Keratinocyte (primary cell): ENCODE measurements around the gene KIF16B.

Experiments used
- CTCF ChIP-seq, 3 experiments: IDR thresholded peaks in 1 of 3; conservative IDR thresholded peaks in 1 of 3; optimal IDR thresholded peaks in 1 of 3; 2 replicates in 2 of 3; 3 replicates in 1 of 3; pipeline versions ENCODE3 to v1.5.1; 2011; ENCODE audit warnings: low read length in 3 of 3, mild to moderate bottlenecking in 3 of 3, moderate library complexity in 2 of 3, control low read depth in 1 of 3, inconsistent platforms in 1 of 3; ENCODE audit not compliant: insufficient read depth in 2 of 3; ENCODE audit errors: extremely low read depth in 1 of 3
- EZH2 ChIP-seq: IDR thresholded peaks from one replicate; pipeline ENCODE4 v1.6.1; 2012; ENCODE audit warnings: inconsistent platforms, mild to moderate bottlenecking, low read length, moderate library complexity

- TF ChIP-seq CTCF (optimal IDR thresholded peaks at IDR 0.05 in 1 of 3, IDR thresholded peaks at IDR 0.05 in 1 of 3, conservative IDR thresholded peaks at IDR 0.05 in 1 of 3; ENCODE audit: extremely low read depth in 1 of 3, insufficient read depth in 2 of 3, low read length in 3 of 3) (peak in 1 of 3 experiments; percentile 10), EZH2 (no peak)
Observed at GRCh38 chr20:16378712-16379370, 194.4 kb downstream of the KIF16B start.
